NCI-H345 treated with DMSO at 0.1 percent for 48 hours (cell line): ENCODE measurements around the gene SRP9.
"Not testable (repeated sequence)": the region's sequence is repeated elsewhere in the genome, so short reads cannot be mapped to it uniquely, and the experiment has no call there.

ENCODE experiments used
- DNase-seq: peaks from one replicate; lab custom pipeline; 2025; ENCODE audit not compliant: unreplicated experiment; lab: John Stamatoyannopoulos, UW

SRP9 gene

DNA sequence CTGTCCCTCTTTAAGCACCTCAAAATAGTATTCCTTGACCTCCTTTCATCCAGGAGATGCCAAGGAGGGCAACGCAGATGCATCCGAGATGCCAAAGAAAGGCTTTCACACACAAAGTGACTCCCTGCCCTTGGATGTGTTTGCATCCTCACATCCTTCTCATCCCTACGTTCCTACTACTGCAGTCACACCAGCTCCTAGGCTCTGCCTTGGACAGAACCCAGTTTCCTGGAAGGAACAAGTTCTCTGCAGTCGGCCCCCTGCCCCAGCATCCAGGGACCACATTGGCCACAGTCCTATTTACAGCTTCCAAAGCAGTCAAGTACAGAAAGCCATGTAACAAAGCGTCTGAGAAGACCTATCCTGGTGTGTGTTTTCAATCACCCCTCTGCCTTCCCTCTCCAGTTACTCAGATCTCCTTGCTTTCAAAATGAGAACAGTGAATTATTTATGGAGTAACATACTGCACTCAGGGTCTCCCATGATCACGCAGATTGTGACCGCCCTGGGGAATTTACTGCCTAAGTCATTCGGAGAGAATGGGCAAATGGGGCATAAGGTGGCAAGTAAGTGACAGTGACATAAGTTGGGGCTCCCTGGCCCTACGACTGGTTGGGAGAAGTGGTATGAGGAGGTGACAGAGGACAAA, 21.8 kb upstream of the SRP9 start:
- no peak for DNase-seq

DNA sequence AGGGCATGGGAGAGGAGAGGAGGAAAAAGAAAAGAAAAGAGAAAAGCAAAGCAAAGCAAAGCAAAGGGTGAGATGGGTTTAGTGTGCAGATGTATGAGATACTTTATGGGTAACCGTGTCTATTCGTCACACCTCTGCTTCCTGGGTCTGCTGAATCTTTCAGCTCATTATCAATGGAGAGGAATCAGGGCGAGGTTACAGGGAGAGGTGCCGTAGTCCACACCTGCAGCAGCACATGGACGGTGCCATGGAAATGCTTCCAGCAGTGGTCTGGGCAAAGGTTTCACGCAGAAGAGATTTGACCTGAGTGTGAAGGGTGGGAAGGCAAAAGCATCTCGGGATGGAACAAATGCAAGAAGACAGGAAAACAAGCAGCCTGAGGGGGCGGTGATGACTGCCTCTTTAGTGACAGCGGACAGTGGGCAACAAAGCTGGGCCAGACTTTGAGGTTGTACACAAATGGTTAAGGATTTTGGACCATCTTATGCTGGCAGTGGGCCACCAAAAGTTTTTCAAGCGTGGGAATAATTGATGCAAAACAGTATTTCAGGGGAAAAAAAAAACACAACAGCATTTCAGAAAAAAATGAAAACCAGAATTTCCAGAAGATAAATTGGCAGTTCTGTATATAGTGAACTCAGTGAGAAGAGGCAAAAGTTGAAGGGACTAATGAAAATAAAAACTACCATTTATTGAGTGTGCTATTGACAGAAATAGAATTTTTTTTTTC, 19.5 kb upstream of the SRP9 start:
- no peak for DNase-seq

DNA sequence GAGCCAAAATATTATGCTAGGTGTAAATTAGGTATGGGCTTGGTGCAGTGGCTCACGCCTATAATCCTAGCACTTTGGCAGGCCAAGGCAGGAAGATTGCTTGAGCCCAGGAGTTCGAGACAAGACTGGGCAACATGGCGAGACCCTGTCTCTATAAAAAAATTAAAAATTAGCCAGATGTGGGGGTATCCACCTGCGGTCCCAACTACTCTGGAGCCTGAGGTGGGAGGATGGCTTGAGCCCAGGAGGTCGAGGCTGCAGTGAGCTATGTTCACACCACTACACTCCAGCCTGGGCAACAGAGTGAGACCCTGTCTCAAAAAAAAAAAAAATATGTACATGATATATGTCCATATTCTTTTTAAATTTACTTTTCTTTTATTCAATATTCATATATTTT, 17.7 kb upstream of the SRP9 start:
- not testable (repeated sequence) for DNase-seq

DNA sequence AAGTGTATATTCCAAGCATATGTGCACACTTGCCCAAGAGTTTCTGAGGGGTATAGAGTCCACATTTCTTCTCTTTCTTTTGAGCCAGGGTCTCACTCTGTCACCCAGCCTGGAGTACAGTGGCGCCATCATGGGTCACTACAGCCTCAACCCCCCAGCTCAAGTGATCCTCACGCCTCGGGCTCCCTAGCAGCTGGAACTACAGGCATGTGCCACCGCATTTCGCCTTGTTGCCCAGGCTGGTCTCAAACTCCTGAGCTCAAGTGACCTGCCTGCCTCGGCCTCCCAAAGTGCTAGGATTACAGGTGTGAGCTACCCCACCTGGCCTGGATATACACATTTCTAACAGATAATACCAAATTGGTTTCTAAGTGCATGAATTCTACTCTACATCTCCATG, 17.1 kb upstream of the SRP9 start:
- DNase-seq, result no peak

DNA sequence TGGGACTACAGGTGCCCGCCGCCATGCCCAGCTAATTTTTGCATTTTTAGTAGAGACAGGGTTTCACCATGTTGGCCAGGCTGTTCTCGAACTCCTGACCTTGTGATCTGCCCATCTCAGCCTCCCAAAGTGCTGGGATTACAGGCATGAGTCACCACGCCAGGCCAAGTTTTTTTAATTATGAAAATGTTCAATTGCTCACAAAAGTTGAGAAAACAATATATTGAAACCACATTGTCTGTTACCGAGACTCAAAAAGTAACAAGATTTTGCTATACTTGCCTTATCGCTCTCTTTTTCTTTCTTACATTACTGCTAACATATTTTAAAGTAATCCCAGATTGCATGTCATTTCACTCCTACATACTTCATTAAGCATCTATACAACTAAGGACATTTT, 16.2 kb upstream of the SRP9 start:
- DNase-seq, result not testable (repeated sequence)

DNA sequence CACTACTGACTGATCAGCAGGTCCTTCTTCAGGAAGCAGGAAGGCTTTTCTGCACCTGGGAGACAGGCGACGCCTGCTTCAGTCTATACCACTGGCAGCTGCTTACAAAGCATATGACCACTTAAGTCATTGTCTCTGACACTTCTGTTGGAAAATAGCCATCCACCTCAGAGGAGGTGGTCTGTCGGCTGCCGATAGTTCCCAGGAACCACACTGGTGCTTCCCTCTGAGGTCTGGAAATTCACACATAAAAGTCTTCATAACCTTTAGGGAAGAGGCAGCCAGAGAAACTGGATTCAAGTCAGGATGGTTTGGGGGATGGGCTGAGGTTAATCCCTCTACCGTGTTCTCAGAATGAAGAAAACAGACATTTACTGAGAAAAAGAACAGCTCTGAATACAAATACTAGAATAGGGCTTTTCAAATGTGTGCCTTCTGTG, 15.6 kb upstream of the SRP9 start:
- DNase-seq, result peak; percentile 17

DNA sequence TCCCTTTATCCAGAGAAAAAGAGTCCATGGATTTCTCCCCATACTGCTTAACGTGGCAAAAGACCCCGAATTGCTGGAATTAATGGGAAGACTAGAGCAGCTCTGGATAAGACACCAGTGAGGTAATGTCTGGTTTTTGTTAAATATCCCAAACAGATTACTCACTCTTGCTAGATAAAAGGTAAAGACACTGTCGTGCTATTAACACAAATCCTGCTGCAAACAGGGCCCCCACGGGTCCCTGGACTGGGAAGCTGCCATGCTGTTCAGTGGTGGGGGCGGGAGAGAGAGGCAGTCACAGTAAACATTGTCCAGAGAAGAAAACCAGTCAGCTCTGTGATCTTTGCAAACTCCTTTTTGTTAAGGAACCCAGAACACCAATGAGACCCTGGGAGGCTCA, 15.2 kb upstream of the SRP9 start:
- DNase-seq, result no peak

DNA sequence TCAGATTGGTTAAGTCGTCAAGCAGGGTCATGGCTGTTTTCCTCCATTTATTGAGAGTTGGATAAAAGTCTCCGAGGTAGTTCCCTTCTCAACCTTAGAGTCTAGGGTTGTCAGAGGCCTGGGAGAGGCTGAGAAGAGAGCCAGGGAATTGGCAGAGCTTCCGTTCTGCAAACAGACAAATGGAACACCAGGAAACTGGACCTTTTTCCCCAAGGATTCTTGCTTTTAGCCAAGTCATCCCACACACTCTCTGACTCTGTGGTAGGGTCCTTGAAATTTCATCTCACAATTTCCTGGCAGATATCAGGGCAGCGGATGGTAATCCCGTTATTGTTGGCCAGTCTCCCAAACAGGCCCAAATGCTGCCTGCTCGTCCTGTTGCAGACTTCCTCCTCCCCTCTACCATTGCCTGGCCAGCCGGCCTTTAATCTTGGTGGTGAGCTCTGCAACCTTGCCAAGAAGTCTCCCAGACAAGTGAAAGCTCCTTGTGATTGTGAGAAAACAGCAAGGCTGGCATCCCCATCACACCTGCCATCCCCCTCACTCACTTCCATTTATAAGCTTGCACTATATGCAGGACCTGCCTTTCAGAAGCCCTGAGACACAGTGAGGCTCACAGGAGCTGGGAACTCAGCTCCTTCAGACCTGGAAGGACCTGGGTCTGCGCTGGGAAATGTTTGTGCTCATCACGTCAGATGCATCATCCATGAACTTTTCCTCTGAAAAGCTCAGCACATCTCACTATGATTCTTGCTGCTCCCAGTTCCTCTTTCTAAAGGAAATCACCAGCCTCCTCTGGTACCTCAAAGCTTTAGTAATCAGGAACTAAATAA, 13.7 kb upstream of the SRP9 start:
- no peak for DNase-seq

DNA sequence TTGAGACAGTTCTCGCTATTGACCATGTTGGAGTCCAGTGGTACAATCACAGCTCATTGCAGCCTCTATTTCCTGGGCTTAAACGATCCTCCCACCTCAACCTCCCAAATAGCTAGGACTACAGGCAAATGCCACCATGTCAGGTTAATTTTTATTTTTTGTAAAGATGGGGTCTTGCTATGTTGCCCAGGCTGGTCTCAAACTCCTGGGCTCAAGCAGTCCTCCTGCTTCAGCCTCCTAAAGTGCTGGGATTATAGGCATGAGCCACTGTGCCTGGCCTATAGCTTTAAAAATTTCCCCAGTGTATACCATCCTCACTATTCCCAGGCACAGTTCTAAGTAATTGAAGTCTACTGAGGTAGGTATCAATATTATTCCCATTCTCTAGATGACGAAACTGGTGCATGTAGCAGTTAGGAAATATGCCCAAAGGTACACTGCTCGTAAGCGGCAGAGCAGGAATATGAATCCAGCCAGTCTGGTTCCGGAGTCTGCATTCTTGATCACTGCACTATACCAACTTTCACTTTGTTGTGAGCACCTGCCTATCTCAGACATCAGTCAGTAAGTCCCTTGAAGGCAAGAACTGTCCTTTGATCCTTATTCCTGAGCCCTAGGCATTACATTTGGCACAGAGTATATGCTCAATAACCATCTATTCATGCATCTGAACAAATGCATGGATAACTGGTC, 11.5 kb upstream of the SRP9 start:
- DNase-seq, result no peak

DNA sequence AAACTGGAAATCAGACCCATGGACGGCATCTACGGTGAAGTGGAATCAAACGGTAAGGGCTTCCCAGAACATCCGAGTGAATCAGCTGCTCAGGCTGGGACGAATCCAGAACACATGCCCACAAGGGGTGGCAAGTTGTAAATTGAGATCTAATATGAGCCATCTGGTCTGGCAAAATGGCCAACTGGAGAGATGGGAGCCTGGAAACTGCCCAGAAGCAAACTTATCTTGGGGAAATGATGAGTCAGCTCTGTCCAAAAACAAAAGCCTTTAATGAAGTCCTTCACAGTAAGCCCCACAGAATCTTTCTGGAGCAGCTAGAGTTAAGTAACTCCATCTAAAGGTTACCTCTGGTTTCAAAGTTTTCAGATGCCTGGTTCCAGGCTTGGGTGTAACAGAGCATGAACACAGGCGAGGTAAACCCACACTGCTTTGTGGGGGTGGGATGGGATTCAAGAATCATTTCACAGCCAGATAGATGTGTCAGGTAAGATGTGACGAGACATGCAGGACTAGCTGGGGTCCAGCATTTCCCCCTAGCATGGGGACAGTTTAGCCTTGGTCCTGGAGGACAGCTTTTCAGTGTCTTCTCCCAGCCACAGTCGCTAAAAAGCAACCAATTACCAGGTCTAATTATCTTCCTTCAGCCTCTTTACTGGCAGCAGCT, 10.5 kb upstream of the SRP9 start:
- no peak for DNase-seq

DNA sequence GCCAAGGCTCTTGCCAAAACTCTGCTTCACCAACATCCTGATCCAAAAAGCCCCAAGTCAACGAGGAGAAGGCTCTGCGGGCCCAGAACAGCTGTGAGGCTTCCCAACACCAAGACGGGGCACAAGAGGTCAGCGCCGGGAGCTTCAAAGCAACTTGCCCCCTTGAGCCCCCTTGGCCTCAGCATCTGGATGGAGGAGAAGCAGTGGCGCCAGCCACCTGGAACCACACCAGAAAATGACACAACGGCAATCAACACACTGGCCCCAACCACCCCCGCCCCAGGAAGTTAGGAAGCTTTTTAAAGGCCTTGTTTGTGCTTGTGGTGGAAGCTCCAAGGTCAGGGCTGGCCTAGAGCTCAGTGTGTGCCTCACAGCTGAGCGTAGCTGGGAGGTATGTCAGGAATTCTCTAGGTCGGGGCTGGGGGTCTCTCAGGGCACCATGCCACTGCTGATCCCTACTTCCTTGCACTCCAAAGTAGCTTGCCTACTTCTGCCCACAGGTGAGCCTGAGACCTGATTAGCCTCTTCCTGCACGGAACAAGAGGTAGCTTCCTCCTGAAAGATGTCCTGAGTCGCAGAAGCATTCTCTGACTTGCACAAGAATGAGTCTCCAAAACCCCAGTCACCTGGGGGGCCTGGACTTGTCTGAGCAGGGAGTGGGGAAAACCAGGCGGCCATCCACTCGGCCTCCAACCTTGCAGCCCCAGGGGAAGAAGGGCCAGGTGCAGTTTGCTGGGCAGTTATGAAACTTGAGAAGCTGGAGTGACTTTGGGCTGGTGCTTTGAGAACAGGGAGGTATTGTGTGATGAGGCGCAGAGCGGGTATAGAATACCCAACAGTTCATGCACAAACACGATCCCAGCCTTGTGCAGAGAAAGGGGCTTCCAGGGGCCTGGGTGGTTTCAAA, 9.7 kb upstream of the SRP9 start:
- no peak for DNase-seq

DNA sequence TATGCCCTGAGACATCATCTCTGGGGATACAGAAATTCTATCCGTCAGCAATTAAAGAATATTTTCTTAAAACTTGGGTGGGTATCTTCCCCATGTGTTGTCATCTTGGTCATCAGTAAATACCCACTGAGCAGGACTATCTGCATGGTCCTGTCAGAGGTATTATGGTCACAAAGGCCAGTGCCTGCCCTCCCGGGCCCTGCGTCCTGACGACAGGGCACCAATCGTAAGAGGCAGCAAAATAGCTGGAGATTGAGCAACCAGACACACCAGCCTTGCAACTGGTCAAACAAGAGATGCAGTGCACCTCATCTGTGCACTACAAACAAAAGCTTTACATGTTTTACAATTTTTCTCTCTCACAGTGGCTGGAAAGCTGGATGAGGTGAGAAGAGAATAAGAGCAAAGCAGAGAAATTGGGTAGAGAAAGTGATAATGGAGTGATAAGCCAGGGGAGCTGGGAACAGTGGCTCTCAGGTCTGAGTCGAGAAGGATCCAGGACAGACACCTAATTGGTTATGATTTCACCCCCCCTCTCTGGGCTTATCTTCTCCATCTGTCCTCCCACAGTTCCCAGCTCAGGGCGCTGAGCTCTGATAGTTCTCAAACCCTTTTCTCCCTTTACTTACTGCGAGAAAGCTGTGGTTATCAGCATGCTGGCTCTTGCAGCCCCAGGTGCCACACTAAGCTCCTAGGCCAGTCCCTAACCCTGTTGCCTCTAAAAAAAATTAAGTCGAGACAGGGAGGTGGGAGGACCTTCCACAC, 8.8 kb upstream of the SRP9 start:
- DNase-seq, result no peak

DNA sequence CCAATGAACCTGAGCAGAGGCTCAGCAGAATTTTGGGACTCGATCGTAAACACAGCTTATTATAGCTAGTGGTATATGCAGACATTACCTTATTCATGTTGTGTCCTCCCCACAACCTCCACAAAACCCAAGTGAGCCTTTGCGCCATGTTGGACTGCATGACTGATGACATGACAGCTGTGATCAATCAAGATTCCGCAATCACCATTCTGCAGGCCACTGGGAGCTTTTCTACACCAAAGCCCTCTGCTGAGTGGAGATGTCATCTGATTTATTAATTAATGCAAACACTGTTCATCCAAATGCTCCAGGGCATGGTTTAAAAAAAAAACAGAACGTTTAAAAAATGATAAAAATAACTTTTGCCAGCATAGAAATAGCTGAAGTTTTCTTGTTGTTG, 7.9 kb upstream of the SRP9 start:
- no peak for DNase-seq

DNA sequence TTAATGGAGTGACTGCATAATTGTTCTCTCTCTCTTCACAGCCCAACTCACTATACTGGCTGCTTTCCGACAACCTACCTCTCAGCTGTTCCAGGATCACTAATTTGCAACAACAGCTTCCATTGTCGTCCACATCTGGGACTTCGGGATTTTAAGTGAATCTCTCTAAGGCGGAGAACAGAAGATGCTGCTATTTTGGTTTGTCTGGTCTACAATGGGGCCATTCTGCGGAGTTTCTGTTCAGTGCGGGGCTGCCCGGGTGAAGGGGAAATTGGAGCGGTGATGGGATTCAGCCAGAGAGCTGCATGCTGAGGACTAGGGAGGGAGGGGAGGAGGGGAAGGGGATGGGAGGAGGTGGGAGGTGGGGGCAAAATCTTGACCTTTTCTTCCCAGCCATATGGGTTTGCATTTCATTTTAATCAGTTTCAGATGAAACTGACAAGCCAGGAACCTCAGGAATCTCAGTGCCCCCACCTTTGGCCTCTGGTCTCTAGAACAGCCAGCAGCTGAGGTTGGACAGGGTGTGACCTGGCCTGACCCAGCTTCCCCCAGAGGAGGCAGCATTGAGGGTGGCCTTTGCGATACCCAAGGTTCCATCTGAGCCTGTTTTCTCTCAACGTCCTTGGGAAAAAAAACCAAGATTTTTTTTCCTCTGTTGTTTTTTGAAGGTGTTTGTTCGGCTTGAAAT, 6.9 kb upstream of the SRP9 start:
- no peak for DNase-seq

DNA sequence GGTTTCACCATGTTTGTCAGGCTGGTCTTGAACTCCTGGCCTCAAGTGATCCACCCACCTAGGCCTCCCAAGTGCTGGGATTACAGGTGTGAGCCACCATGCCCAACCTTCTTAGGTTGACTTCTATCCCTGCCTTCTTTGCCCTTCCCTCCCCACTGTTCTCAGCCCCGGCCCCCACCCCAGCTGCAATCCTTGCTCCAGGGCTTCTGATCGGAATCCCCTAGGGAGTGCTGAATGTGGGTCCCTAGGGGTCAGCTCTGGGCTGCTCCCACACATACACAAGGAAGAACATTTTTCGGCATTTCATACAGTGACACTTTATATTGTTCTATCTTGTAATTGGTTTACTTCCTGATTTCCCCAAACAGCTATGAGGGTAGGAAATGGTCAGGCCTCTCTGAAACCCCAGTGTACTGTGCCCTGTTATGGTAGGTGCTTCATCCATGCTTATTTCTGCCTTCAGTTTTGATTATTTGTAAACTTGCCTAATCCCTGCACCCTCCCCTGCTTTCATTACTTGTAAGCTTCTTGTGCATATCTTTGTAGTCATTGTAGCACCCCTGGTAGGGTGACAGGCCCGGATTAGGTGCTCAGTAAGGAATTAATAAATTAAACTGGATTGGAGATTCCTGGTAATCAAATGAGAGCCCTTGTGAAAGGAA, 5.8 kb upstream of the SRP9 start:
- no peak for DNase-seq

DNA sequence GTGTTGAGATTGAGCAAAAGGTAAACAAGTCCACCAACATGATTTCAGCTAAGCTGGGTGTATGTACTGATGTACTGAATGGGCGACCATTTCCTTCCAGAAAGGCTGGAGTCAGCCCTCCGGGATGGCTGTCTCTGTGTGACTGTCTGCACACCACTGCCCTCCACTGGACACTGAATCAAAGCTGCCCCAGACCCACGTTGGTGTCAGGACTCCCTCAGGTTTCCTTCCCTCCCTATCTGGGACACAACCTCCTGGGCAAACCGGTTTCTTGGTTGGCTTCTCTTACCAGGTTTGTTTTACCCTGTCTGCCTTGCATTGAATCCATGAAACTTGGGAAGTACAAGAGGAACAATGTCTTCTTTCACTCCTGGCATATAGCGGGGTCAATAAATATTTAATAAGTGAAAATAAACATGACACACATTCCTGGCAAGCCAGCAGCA, 5.3 kb upstream of the SRP9 start:
- peak; percentile 61 for DNase-seq

DNA sequence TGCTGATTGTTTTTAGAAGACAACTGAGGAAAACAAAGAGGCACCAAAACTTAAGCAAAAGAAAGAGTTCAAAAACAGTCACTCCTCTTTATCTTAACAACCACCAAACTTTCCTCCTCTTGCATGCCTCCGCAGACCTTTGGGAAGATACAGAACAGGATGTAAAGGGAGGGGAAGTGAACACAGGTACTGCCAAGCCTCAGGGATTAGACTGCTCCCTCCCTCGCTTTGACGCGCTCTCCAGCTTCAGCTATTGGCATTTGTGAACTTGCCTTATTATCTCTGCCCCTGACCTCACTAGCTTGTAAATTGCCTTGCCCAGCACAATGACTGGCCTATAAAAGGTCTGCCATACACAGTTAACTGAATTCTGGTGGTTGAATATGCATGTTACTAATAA, 4.8 kb upstream of the SRP9 start:
- no peak for DNase-seq
